ENCODE results near the gene CDH13. TPM values are rescaled to one million over a fixed set of nuclear protein-coding genes. Genes with fewer than 3 reads are reported as not detected.

The CDH13 gene
- total and polyA plus RNA-seq, 2 of the 8 experiments (the other 6 are each of a cell fraction or from before 2014, with no cell fraction given) = 2.3 to 2.4 TPM

GRCh38 chr16:83549316-83550182, 922.8 kb downstream of the CDH13 start (continued):
- no peak for TF ChIP-seq YY1 (IDR thresholded peaks at IDR 0.05; ENCODE audit: low read depth, low read length)
